Renal pelvis (tissue), 4 donors: ENCODE results near the gene ANKRD6. TPM values are rescaled to one million over a fixed set of nuclear protein-coding genes. Genes with fewer than 3 reads are reported as not detected.

Source experiments
- DNase-seq: peaks from one replicate; pipeline ENCODE4 v3.0.0-alpha.2; 2013
- polyA plus RNA-seq, 3 donors: library from polyadenylated mRNA; unstranded; fragments of 120-200 nt; gene quantifications; one replicate each; pipeline ENCODE4 v1.2.1, GENCODE V29; 2013; ENCODE audit not compliant: insufficient read length in 3 of 3

ANKRD6 gene
- polyA plus RNA-seq, 3 donors: 24.4 to 38.0 (median 35.9) TPM

DNA sequence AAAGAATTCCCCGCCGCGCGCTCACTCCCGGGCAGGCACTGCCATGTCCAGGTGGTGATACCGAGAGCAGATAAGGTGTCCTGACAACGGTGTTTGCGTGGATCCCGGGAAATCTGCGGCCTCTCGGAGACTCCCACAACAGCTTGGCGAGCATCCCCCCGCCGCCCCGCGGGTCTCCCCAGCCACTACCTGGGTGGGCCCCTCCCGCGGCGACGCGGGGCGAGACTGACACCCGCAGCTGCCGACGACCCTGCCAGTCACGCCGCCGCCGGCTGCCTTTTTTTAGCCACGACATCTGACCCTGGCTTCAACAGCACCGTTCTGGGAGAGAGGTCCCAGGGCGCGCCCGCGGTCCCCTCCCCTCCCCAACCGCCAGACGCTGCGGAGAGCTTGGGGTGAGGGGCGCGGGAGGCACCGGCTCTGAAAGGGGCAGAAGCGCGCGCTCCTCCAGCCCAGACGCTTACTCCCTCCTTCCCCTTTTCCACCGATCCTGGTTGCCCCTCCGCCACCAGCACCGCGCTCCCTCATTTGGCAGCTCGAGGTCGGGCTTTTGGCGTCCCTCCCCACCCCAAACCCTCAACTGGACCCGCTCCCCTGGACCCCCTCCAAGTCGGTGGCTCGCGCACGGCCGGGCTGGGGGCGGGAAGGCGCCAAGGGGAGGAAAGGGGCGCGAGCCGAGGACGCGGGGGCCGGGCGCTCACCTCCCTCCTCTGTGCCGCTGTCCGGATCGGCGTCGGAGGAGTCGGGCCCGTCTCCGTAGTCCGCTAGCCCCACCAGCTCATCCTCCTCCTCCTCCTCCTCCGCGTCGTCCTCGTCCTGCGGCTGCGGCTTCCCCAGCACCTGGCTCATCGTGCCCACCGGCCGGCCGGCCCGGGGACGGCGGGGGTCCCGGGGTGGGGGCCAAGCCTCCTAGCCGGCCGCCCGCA lies 21.5 kb upstream of the ANKRD6 start:
- peak; percentile 34 for DNase-seq

DNA sequence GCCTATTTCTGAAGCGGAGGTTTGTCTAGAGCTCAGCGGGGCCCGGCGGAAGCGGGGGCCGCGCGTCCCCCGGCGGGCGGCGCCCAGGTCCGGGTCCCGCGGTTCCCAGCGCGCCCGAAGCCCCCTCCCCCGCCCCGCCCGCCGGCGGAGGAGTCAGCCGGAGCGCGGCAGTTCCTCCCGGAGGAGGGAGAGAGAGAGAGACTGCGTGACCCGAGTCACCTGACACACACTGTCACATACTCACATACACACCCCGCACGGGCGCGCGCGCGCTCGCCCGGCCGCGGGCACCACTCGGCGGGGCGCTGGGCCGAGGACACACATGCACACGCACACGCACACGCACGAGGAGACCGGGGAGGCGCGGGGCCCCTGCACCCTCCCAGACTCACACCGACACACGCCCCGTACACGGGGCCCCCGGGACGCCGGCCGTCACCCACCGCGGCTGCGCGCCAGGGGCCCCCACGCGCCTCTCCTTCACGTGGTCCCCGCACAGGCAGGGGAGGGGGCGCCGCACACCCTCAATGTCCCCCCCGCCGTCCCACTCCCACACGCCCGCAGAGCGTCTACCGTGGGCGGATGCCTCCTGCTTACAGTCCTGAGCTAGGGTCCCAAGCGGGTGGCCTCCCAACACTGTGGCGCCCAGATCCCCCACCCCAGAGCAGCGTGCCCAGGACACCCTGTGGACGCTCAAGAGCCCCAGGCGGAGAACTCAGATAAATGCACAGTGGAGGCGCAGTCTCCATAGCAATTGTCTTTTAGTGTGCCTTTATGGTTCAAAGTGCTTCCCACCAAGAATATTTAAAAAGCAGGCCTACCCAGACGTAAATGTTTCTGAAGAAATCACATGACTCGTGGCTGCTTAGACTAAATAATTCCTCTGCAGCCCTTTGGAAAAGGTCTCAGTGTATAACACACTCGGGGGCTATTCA lies 20.6 kb upstream of the ANKRD6 start, which contains the start of gene RRAGD:
Gene RRAGD (minus strand): TSS at position 203 of the 935 bp plus-strand sequence. CDS start 280 bp downstream, outside the sequence.
- DNase-seq: peak; percentile 69

DNA sequence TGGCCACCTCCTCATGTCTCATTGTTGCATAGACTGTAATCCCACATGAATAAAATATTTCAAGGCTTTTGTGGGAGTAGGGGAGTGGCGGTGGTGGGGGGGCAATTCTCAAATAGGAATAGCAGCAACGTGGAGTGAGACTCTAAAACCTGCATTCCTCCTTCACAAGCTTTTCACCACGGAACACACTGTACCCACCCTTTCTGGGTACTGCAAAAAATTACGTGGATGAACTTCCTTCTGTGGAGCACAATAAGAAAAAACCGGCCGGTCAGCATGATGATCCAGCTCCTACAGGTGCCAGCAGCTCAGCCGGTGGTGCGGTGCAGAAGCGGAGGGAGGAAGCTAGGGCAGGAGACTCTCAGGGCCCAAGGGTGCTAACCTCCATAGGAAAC lies 19.9 kb upstream of the ANKRD6 start:
- DNase-seq: no peak

DNA sequence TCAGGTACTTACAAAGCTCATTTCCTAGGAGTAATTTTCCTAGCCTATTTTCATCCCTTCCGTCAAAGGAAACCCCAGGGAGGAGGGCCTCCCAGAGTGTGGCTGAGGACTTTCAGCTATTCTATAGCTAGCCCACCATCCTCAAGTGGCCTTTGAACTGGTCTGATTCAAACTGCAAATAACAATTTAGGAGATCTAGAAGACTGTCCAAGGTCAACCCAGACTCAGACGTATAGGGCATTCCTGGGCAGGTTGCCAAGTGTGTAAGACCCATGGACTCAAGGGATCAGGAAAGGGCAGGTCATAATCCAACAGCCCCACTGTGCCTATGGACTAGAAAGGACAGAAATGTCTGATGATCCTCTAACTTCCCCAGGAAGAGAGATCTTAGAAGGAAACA lies 18.7 kb upstream of the ANKRD6 start:
- DNase-seq: no peak

DNA sequence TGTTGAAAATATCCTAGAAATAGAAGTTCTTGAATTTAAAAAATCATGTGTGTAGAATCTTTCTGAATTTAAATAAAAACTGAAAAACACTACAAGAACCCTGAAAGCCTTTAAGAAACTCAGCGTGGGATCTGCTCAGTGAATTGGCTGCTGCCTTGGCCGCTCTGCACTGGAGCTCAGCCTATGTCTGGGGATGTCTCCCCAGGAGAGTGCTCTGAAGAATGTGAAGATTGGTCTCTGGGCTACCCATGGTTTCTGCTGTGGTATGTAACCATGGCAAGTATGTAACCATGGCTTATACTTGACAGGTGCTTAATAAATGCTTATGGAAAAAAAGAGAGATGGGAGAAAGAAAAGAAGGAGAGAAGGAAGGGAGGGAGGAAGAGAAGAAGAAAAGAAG lies 17.8 kb upstream of the ANKRD6 start:
- no peak for DNase-seq

DNA sequence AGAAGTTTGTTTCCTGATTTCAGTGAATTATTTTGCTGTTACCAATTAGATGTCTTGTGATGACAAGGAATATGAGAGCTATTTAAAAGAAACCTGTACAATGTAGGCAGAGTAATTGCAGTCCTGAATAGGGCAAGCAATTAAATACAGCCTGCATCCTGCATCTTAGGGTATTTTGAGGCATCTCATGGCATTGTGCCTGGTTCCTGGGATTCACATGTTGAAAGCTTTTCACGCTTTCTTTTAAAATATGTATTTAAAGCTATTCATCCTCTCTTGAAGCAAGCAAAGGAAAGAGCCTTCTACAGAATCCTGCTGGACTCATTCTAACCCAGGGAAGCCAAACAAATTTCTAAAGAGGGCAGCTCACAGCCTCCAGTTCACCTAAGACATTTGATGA lies 16.2 kb upstream of the ANKRD6 start:
- DNase-seq: no peak

DNA sequence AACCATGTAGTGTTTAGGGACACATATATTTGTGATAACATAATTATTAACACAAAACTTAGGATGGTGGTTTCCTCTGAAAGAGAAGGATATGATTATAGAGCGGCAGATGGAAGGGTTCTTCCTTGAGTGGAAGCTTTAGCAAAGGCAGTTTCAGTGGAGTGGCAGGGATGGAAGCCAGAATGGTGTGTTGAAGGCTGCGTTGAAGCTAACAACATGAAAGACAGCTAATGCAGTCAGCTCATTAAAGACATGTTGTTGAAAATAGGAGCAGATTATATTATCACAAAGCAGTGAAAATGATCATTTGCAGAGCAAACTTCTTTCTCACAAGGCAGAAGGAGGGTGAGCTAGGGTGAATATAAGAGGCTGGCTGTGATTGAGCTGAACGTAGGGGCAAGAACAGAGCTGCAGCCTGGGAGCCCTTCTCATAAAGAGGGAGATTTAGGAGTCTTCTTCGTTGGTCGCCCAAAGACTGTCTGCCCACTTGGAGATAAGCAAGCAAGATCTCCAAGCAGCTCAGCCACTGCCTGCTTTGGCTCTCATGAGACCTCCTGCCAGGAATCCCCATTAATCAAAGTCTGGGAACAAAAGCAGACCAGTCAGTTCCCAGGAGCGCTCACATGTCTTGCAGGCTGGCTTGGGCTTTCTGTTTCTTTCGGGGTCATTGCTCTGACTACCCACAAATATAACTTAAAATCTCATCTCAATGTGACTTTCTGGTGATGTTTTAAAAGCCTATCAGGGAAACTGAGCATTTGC lies 2.6 kb upstream of the ANKRD6 start:
- peak; percentile 14 for DNase-seq

DNA sequence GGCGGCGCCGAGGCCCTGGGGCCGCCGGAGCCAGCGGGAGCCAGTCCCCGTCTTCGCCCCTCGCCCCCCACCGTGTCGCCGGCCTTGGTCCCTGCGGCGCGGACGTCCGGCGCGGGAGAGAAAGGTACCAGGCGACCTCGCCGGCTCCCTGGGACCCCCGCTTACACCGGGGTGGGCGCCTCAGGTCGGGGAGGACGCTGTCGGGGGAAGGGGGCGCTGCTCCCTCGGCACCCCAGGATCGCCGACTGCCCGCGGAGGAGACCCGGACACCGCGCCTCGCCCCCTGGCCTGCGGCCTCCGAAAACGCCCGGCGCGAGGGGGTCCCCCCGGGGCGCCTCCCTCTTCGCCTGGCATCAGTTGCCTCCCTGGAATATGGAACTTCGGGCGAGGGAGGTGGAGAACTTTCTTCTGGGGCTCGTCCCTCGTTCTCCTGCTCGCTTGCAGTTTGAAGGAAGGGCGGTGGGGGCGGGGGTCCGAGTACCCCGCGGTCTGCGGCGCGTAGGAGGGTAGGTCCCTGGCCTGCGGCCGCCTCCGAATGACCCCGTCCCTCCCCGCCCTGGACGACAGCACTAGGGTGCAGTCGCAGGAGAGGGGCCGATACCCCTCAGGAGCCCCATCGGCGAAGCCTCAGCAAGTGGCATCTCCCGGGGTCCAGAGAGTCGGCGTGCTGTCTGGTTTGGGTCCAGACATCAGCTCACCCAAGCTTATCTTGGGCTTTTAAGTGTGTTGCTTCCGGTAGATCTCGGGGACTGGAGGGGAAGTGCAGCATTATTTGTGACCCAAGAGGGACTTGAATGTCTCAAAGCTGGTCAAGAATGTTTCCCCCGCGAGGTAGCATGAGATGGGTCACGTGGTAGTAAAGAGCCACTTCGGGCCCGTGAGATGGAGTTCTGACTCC lies 549 bp downstream of the ANKRD6 start:
- DNase-seq: peak; percentile 28

DNA sequence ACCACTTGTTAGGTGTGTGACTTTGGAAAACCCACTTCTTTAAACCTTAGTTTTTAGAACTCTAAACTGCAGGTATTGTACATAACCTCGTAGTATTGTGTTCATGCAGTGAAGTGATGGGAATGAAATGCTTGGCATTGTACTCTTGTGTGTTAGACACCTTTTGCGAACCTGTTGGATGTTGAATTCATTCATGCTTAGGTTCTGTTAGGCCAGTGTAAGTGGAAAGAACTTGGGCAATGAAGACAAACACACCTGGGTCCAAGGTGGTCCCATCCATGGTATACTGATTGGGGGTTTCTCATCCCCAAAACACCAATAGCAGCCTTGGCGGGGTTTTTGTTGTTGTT lies 1.2 kb downstream of the ANKRD6 start:
- DNase-seq: no peak

DNA sequence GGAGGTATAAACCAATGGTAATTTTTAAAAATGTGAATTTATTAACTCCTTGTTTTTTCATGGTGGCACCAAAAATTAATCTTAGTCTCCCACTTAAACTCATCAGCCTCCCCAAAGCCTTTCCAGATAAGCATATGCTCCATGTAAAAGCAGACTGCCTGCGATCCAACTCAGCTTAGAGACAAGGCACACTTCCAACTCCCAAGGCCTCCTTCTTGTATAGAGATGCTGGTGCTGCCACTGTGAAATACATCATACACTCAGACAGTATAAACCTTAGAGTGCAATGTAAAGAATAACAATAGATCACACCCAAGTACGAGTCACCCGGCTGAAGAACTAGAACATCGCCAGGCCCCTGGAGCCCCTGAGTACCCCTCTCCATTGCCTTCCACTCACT lies 2.0 kb downstream of the ANKRD6 start:
- DNase-seq: peak; percentile 8

DNA sequence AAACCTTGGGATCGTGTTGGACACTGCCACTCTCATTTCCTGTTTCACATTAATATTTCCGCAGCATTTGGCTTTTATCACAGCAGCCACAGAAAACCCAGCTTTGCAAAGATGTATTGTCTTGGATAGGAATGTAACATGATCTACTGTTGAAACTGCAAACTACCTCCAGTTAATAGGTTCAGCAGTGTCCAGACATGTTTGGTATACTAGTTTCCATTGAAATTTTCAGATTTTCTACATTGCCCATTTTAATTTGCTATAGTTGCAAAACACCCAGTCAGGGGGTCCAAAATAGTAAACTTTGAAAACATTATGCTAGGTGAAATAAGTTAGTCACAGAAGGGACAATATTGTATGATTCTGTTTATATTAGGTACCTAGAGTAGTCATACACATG lies 3.3 kb downstream of the ANKRD6 start:
- peak; percentile 7 for DNase-seq

DNA sequence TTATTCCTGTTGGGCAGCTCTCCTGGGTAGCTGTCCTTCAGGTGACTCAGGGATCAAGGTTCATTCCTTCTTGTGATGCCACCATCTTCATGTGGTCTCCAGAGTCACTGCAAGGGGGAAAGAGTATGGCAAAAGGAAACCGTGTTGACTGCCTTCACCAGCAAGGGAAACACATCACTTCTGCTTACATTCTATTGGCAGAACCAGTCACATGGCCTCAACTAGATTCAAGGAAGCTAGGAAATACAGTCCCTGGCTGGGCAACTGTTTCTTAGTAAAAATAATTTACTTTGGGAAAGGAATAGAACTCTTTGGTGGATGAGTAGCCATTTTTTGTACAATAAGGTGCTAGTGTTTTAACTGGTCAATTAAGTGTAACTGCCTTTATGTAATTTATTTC lies 5.3 kb downstream of the ANKRD6 start:
- DNase-seq: no peak

DNA sequence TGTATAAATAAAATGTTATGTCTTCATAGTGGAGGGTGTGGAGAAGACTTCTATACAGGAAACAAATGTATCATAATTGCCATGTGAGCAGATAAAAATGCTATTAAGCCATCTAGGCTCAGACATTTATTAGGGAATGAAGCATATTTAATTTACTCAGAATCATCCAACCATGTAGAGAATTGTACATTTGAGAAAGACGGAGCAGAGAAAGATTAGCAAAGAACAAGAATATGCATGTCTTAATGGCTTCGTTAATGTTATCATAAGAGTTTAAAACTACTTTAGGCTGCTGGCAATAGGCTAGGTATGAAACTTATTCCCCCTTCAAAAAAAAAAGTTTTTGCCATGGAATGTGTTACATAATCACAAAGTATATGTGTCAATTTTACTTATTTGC lies 6.1 kb downstream of the ANKRD6 start:
- DNase-seq: no peak

DNA sequence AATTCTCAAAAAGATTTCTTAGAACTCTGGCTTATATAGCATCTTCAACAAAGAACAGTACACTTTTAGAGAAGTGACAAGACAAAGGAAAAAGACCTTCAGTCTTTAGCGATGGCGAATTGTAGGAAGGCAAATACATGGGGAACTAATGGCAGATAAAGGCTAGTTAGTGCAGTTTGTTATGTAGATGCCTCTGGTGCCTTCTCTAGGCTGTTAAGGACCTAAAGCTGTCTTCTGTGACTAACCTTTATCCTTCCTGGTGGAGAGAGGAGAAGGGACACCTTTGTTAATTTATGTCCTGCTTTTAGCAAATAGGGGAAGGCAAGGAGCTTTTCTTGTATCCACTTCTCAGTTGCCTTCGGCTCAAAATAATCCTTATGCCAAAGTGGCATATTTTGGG lies 7.2 kb downstream of the ANKRD6 start:
- no peak for DNase-seq

DNA sequence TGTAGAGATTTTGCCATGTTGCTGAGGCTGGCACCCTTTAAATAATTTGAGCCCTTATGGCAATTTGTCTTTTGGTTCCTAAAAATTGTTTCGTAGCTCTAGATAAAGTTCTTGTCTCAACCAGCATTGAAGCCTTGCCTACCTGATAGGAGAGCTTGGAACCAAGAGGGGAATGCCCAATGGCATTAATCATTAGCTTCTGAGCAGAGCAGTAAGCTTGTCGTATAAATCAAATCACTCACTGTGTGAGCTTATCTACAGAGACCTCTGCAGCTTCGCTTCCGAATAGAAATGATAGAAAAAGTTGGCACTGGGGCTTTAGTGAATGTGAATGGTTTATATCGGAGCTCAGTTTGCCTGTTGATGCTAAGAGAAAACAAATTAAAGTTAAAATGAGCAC lies 10.7 kb downstream of the ANKRD6 start:
- no peak for DNase-seq

DNA sequence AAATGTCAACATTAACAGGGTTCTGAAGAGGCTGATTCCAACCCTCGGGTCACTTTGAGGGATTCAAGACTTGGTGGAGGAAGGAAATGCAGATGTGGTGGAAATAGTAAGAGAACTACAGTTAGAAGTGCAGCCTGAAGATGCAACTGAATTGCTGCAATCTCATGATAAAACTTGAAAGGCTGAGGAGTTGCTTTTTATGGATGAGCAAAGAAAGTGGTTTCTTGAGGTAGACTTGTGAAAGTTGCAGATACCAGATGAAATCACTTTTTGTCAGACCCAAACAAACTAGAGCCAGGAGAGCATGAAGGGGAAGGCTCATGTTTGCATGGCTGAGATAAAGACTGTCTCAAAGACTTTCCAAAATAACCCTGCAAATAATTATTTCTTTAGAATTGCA lies 16.2 kb downstream of the ANKRD6 start:
- DNase-seq: no peak

DNA sequence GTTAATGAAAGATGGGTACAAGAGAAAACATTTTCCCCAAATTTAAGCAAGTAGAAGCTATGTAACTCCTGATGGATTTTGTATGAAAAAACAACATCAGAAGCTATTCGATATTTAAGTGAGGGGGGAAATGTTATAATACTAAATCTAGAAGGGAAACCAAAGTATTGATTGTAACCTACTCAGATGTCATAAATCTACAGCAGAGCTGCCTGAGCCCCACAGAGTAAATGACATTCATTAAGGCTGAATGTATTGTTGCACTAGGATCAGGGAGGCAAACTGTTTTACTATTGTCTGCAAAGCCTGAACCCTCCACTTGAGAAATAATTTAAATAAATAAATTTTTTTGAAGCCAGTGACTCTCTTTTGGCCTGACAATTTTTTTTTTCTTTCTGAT lies 19.3 kb downstream of the ANKRD6 start:
- DNase-seq: no peak

DNA sequence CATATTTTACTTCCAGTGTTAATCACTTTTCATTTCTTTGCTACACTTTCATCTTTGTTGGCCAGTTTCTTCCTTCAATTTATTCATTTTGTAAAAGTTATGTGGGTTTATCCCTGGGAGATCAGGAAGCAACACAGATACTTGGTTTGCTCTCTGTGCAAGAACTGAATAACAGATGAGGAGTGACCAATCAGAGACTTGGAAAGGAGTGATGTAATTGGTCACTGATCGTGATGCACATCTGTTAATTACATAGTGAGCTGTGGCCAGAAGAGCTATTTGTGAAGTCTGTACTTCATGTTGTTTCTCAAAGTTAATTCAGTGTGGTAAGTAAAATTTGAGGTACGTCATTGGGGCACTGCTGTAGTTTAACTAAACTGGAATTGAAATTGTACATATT lies 21.3 kb downstream of the ANKRD6 start:
- no peak for DNase-seq

DNA sequence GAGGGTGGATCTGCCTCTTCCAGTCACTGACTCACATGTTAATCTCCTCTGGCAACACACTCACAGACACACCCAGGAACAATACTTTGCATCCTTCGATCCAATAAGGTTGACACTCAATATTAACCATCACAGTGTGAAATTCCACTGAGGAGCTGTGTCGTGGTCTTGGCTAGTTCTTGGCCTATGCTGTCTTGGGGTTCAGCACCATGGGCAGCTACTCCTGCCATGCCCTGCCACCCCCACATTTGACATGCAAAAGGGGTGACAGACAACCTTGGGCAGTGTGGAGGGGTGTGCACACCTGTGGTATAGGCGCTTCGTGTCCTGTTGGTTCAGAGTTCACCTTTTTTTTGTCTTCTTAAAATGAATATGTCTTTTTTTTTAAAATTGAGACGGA lies 25.8 kb downstream of the ANKRD6 start:
- DNase-seq: no peak

DNA sequence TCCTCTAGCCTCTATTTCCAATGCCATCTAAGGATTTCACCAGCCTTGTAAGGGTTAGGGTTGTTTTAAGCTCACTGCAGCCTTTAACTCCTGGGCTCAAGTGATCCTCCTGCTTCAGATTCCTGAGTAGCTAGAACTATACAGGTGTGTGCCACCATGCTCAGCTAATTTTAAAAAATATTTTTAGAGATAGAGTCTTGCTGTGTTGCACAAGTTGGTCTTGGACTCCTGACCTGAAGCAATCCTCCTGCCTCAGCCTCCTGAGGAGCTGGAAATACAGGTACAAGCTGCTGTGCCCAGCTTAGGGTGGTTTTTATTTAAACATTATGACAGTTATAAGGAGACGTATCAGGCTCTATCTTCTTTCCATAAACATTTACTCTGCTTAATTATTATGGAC lies 26.5 kb downstream of the ANKRD6 start:
- no peak for DNase-seq

DNA sequence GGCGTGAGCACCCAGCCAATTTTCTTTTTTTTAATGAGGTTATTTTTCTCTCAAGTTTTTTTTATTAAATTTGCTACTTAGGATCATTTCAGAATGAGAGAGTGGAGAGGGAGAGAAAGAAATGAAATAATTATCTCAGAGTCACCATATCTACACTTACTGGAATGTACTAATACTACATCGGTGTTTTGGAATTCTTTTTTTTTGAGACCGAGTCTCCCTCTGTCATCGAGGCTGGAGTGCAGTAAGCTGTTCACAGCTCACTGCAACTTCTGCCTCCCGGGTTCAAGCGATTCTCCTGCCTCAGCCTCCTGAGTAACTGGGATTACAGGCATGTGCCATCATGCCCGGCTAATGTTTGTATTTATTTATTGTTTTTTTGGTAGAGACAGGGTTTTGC lies 27.8 kb downstream of the ANKRD6 start:
- no peak for DNase-seq
